Measurements from ENCODE around the gene NME5.

- no peak for TF ChIP-seq EZH2 (IDR thresholded peaks at IDR 0.05; ENCODE audit: borderline replicate concordance, insufficient read depth, low read length, poor library complexity, severe bottlenecking)
- no peak for TF ChIP-seq CTCF (IDR thresholded peaks at IDR 0.05; ENCODE audit: poor library complexity, severe bottlenecking)
- no peak for TF ChIP-seq EP300 (conservative IDR thresholded peaks at IDR 0.05; ENCODE audit: poor library complexity, severe bottlenecking)
- TF ChIP-seq POLR2AphosphoS5 (IDR thresholded peaks at IDR 0.05) = no peak
- no peak for TF ChIP-seq MXI1 (conservative IDR thresholded peaks at IDR 0.05; ENCODE audit: poor library complexity, severe bottlenecking)
- TF ChIP-seq REST (IDR thresholded peaks at IDR 0.05; ENCODE audit: borderline replicate concordance) = no peak
Measured at GRCh38 chr5:138139781-138140090, 508 bp upstream of the NME5 start.
